HepG2 (cell line): ENCODE data around the gene BTRC. TPM values are rescaled to one million over a fixed set of nuclear protein-coding genes. Genes with fewer than 3 reads are reported as not detected.

Source experiments
- AGO2 ChIP-seq: fragments of 200-400 bp; formaldehyde crosslinking; optimal IDR thresholded peaks from 2 replicates; pipeline ENCODE3; 2017; ENCODE audit warnings: mild to moderate bottlenecking, low read depth, low read length, moderate library complexity
- BCL6 ChIP-seq: IDR thresholded peaks from 2 replicates; pipeline ENCODE4 v1.6.1; 2016; ENCODE audit warnings: missing genetic modification reagents, missing compliant biosample characterization
- HOXD1 ChIP-seq: sonication (generic); formaldehyde crosslinking; IDR thresholded peaks from 2 replicates; pipeline ENCODE4 v1.5.0; 2020; ENCODE audit warnings: missing genetic modification reagents
- MAF1 ChIP-seq: sonication (generic); formaldehyde crosslinking; IDR thresholded peaks from 2 replicates; pipeline ENCODE4 v1.5.0; 2020; ENCODE audit warnings: missing genetic modification reagents, borderline replicate concordance
- MTA3 ChIP-seq: sonication (generic); formaldehyde crosslinking; IDR thresholded peaks from 2 replicates; pipeline ENCODE4 v1.4.0; 2020; ENCODE audit warnings: missing genetic modification reagents
- NCOA1 ChIP-seq: sonication (generic); formaldehyde crosslinking; IDR thresholded peaks from 2 replicates; pipeline ENCODE4 v1.9.0; 2021; ENCODE audit warnings: missing genetic modification reagents
- ZIK1 ChIP-seq: sonication (generic); formaldehyde crosslinking; IDR thresholded peaks from 2 replicates; pipeline ENCODE4 v1.5.0; 2020; ENCODE audit warnings: mild to moderate bottlenecking, low read depth, missing genetic modification reagents, borderline replicate concordance
- ZNF549 ChIP-seq: sonication (generic); formaldehyde crosslinking; IDR thresholded peaks from 2 replicates; pipeline ENCODE4 v1.5.0; 2020; ENCODE audit warnings: missing genetic modification reagents
- ZNF747 ChIP-seq: sonication (generic); formaldehyde crosslinking; IDR thresholded peaks from 2 replicates; pipeline ENCODE4 v1.8.1; 2023; ENCODE audit warnings: missing genetic modification reagents, mild to moderate bottlenecking, borderline replicate concordance
- polyA plus RNA-seq, 8 experiments: library from polyadenylated mRNA; depleted of rRNA in 3 of 8; stranded (reverse) in 7 of 8; unstranded in 1 of 8; fragments of >200 nt; fragmentation: Illumina TruSeq in 4 of 8; extraction: Trizol in 4 of 8; gene quantifications; 2 replicates each; pipeline versions ENCODE4 v1.2.1 to v1.2.3, GENCODE V29; 2011 to 2016; ENCODE audit warnings: low read depth in 4 of 8, missing spikeins in 1 of 8, mixed read lengths in 1 of 8; ENCODE audit not compliant: insufficient read depth in 1 of 8
- total RNA-seq, 5 experiments: library from RNA; depleted of rRNA; stranded (reverse); fragments of >200 nt; fragmentation: Illumina TruSeq; extraction: Trizol; gene quantifications; 2 replicates each; pipeline ENCODE4 v1.2.3, GENCODE V29; 2016; ENCODE audit warnings: low read depth in 1 of 5
- TF ChIP-seq, protein P1 (sequence below): sonication (generic); formaldehyde crosslinking; IDR thresholded peaks from 2 replicates; pipeline ENCODE4 v1.4.0; 2020; ENCODE audit warnings: missing genetic modification reagents, mild to moderate bottlenecking, borderline replicate concordance
- TF ChIP-seq, protein P2 (sequence below): fragments of 450-650 bp; IDR thresholded peaks from 2 replicates; pipeline ENCODE4 v1.6.1; 2016
- TF ChIP-seq, protein P3 (sequence below): sonication (generic); formaldehyde crosslinking; IDR thresholded peaks from 2 replicates; pipeline ENCODE4 v1.4.0; 2020; ENCODE audit warnings: missing genetic modification reagents, low read depth, mild to moderate bottlenecking, borderline replicate concordance
- TF ChIP-seq, protein P4 (sequence below): sonication (generic); formaldehyde crosslinking; IDR thresholded peaks from 2 replicates; pipeline ENCODE4 v1.4.0; 2020; ENCODE audit warnings: mild to moderate bottlenecking, missing genetic modification reagents
- TF ChIP-seq, protein P5 (sequence below): sonication (generic); formaldehyde crosslinking; IDR thresholded peaks from 2 replicates; pipeline ENCODE4 v1.4.0; 2020; ENCODE audit warnings: low read depth, missing genetic modification reagents
- TF ChIP-seq, protein P6 (sequence below): IDR thresholded peaks from 2 replicates; pipeline ENCODE4 v1.6.1; 2012; ENCODE audit warnings: inconsistent platforms

The BTRC gene
- total and polyA plus RNA-seq, 2 of the 13 experiments (the other 11 are each of a cell fraction or from before 2014, with no cell fraction given): 12.0 to 14.4 TPM

DNA sequence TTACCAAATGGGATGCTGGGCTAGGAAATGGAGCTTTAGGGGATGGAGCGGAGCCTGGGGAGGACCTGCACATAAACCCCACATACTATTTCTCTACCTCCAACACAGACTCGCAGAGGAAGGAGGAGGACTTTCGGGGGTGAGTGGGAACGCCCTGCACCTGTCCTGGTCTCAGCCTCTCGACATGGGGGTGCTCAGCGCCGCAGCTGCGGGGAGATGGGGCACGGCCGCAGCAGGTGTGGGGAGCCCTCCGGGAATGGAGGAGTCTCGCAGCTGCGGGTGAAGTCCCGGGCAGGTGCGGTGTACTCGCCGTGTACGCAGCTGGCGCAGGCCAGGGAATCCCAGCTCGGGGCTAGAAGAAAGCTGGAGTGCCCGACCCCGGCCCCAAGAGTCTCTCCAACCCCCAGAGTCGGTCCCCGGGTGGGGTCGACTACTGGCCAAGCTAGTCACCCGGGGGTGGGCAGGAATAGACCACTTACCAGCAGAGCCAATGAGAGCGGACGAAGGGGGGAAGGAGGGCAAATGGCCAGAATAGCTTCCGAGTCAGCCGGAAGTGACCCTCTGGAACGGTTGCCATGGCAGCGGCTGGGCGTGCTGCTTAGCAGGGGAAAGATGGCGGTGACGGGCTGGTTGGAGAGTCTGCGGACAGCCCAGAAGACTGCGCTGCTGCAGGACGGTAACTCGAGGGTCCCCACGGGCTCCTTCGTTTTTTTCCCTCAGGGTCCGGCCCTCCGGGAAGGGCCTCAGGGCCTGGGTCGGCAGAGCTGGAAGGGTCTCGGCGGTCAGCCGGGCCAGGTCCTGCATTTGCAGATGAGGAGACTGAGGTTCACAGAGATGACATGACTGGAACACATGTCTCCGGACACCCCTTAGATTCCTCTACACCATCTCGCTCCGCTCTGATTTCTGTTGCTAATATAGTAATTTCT, 234.0 kb downstream of the BTRC start, which contains the start of the genes DPCD and POLL (continued):
- TF ChIP-seq, protein P1, sequence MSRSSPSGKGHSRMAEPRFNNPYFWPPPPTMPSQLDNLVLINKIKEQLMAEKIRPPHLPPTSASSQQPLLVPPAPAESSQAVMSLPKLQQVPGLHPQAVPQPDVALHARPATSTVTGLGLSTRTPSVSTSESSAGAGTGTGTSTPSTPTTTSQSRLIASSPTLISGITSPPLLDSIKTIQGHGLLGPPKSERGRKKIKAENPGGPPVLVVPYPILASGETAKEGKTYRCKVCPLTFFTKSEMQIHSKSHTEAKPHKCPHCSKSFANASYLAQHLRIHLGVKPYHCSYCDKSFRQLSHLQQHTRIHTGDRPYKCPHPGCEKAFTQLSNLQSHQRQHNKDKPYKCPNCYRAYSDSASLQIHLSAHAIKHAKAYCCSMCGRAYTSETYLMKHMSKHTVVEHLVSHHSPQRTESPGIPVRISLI (CRISPR knock-in tag): no peak
- TF ChIP-seq NCOA1 (CRISPR knock-in tag) (no peak), ZIK1 (no peak), AGO2 (peak; percentile 64), BCL6 (CRISPR knock-in tag) (no peak; the same call in 1 of the 2 replicates), HOXD1 (no peak), MAF1 (CRISPR knock-in tag) (no peak), ZNF747 (CRISPR knock-in tag) (no peak), ZNF549 (no peak), MTA3 (CRISPR knock-in tag) (no peak)
- TF ChIP-seq, protein P2, sequence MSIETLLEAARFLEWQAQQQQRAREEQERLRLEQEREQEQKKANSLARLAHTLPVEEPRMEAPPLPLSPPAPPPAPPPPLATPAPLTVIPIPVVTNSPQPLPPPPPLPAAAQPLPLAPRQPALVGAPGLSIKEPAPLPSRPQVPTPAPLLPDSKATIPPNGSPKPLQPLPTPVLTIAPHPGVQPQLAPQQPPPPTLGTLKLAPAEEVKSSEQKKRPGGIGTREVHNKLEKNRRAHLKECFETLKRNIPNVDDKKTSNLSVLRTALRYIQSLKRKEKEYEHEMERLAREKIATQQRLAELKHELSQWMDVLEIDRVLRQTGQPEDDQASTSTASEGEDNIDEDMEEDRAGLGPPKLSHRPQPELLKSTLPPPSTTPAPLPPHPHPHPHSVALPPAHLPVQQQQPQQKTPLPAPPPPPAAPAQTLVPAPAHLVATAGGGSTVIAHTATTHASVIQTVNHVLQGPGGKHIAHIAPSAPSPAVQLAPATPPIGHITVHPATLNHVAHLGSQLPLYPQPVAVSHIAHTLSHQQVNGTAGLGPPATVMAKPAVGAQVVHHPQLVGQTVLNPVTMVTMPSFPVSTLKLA: no peak
- TF ChIP-seq, protein P3, sequence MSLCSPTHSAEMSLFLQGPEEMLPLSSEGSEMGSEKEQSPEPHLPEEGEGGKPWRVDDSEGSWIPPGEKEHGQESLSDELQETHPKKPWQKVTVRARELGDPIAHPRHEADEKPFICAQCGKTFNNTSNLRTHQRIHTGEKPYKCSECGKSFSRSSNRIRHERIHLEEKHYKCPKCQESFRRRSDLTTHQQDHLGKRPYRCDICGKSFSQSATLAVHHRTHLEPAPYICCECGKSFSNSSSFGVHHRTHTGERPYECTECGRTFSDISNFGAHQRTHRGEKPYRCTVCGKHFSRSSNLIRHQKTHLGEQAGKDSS (CRISPR knock-in tag): peak; percentile 15; the same call in 1 of the 2 replicates
- TF ChIP-seq, protein P4, sequence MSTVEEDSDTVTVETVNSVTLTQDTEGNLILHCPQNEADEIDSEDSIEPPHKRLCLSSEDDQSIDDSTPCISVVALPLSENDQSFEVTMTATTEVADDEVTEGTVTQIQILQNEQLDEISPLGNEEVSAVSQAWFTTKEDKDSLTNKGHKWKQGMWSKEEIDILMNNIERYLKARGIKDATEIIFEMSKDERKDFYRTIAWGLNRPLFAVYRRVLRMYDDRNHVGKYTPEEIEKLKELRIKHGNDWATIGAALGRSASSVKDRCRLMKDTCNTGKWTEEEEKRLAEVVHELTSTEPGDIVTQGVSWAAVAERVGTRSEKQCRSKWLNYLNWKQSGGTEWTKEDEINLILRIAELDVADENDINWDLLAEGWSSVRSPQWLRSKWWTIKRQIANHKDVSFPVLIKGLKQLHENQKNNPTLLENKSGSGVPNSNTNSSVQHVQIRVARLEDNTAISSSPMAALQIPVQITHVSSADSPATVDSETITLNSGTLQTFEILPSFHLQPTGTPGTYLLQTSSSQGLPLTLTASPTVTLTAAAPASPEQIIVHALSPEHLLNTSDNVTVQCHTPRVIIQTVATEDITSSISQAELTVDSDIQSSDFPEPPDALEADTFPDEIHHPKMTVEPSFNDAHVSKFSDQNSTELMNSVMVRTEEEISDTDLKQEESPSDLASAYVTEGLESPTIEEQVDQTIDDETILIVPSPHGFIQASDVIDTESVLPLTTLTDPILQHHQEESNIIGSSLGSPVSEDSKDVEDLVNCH (CRISPR knock-in tag): no peak
- TF ChIP-seq, protein P5, sequence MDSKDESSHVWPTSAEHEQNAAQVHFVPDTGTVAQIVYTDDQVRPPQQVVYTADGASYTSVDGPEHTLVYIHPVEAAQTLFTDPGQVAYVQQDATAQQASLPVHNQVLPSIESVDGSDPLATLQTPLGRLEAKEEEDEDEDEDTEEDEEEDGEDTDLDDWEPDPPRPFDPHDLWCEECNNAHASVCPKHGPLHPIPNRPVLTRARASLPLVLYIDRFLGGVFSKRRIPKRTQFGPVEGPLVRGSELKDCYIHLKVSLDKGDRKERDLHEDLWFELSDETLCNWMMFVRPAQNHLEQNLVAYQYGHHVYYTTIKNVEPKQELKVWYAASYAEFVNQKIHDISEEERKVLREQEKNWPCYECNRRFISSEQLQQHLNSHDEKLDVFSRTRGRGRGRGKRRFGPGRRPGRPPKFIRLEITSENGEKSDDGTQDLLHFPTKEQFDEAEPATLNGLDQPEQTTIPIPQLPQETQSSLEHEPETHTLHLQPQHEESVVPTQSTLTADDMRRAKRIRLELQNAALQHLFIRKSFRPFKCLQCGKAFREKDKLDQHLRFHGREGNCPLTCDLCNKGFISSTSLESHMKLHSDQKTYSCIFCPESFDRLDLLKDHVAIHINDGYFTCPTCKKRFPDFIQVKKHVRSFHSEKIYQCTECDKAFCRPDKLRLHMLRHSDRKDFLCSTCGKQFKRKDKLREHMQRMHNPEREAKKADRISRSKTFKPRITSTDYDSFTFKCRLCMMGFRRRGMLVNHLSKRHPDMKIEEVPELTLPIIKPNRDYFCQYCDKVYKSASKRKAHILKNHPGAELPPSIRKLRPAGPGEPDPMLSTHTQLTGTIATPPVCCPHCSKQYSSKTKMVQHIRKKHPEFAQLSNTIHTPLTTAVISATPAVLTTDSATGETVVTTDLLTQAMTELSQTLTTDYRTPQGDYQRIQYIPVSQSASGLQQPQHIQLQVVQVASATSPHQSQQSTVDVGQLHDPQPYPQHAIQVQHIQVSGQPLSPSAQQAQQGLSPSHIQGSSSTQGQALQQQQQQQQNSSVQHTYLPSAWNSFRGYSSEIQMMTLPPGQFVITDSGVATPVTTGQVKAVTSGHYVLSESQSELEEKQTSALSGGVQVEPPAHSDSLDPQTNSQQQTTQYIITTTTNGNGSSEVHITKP (CRISPR knock-in tag): peak; percentile 87; the same call in 1 of the 2 replicates
- TF ChIP-seq, protein P6, sequence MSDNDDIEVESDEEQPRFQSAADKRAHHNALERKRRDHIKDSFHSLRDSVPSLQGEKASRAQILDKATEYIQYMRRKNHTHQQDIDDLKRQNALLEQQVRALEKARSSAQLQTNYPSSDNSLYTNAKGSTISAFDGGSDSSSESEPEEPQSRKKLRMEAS: peak; percentile 61
